ENCODE measurements around the gene CLIC5. TPM values are rescaled to one million over a fixed set of nuclear protein-coding genes. Genes with fewer than 3 reads are reported as not detected.

The CLIC5 gene
- polyA plus RNA-seq, 1 donor from 2014 or later, result 0.22 TPM

DNA sequence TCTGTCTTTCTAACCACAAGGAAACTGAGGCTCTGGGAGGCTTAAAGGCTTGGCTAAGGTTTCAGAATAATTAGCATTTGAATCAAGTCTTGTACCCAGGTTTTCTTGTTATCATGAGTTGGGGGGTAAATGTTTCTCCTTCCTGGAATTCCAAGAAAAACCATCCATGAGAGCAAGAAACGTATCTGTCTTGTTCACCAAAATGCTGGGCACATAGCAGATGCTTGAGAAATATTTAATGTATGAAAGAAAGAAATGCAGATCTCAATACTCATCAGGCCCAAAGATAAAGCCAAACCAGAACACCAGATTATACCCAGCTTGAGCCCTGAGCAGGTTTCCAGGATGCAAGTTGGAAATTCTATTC is 164.6 kb downstream of the CLIC5 start:
- Histone ChIP-seq H4K20me1 (ENCODE audit: insufficient read depth) (no peaks in the 10 kb centered on the region), H3F3A (ENCODE audit: insufficient read depth, low read length, poor library complexity, severe bottlenecking) (no peaks in the 10 kb centered on the region), H3K36me3 (ENCODE audit: insufficient read depth, low read length) (no peaks in the 10 kb centered on the region), H3K79me2 (replicated peaks; ENCODE audit: insufficient read depth, low read length) (no peaks in the 10 kb centered on the region), H2AFZ (ENCODE audit: low read depth, low read length) (no peak overlapping the region), H3K9me3 (ENCODE audit: low read length) (no peaks in the 10 kb centered on the region), H3K27ac (ENCODE audit: low read length) (no peak overlapping the region), H3K9me2 (ENCODE audit: insufficient read depth, low read length) (no peaks in the 10 kb centered on the region), H3K4me2 (ENCODE audit: low read length) (no peak overlapping the region), H3K9ac (ENCODE audit: low read length) (no peak overlapping the region), H3K27me3 (ENCODE audit: insufficient read depth, low read depth, low read length) (no peaks in the 10 kb centered on the region), H3K4me3 (ENCODE audit: low read length) (no peak overlapping the region)
- TF ChIP-seq SMC3 (conservative IDR thresholded peaks at IDR 0.05; ENCODE audit: poor library complexity) (no peak), POLR2AphosphoS5 (IDR thresholded peaks at IDR 0.05) (no peak), EP300 (conservative IDR thresholded peaks at IDR 0.05; ENCODE audit: poor library complexity, severe bottlenecking) (no peak), TAF1 (IDR thresholded peaks at IDR 0.05; ENCODE audit: low read depth) (no peak), RAD21 (conservative IDR thresholded peaks at IDR 0.05) (no peak), MXI1 (conservative IDR thresholded peaks at IDR 0.05; ENCODE audit: poor library complexity, severe bottlenecking) (no peak), EZH2 (IDR thresholded peaks at IDR 0.05; ENCODE audit: borderline replicate concordance, insufficient read depth, low read length, poor library complexity, severe bottlenecking) (no peak)
- TF ChIP-seq, protein P1, sequence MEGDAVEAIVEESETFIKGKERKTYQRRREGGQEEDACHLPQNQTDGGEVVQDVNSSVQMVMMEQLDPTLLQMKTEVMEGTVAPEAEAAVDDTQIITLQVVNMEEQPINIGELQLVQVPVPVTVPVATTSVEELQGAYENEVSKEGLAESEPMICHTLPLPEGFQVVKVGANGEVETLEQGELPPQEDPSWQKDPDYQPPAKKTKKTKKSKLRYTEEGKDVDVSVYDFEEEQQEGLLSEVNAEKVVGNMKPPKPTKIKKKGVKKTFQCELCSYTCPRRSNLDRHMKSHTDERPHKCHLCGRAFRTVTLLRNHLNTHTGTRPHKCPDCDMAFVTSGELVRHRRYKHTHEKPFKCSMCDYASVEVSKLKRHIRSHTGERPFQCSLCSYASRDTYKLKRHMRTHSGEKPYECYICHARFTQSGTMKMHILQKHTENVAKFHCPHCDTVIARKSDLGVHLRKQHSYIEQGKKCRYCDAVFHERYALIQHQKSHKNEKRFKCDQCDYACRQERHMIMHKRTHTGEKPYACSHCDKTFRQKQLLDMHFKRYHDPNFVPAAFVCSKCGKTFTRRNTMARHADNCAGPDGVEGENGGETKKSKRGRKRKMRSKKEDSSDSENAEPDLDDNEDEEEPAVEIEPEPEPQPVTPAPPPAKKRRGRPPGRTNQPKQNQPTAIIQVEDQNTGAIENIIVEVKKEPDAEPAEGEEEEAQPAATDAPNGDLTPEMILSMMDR (IDR thresholded peaks at IDR 0.05; ENCODE audit: poor library complexity, severe bottlenecking), result no peak
- TF ChIP-seq, protein P2, sequence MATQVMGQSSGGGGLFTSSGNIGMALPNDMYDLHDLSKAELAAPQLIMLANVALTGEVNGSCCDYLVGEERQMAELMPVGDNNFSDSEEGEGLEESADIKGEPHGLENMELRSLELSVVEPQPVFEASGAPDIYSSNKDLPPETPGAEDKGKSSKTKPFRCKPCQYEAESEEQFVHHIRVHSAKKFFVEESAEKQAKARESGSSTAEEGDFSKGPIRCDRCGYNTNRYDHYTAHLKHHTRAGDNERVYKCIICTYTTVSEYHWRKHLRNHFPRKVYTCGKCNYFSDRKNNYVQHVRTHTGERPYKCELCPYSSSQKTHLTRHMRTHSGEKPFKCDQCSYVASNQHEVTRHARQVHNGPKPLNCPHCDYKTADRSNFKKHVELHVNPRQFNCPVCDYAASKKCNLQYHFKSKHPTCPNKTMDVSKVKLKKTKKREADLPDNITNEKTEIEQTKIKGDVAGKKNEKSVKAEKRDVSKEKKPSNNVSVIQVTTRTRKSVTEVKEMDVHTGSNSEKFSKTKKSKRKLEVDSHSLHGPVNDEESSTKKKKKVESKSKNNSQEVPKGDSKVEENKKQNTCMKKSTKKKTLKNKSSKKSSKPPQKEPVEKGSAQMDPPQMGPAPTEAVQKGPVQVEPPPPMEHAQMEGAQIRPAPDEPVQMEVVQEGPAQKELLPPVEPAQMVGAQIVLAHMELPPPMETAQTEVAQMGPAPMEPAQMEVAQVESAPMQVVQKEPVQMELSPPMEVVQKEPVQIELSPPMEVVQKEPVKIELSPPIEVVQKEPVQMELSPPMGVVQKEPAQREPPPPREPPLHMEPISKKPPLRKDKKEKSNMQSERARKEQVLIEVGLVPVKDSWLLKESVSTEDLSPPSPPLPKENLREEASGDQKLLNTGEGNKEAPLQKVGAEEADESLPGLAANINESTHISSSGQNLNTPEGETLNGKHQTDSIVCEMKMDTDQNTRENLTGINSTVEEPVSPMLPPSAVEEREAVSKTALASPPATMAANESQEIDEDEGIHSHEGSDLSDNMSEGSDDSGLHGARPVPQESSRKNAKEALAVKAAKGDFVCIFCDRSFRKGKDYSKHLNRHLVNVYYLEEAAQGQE (IDR thresholded peaks at IDR 0.05; ENCODE audit: borderline replicate concordance), result no peak

DNA sequence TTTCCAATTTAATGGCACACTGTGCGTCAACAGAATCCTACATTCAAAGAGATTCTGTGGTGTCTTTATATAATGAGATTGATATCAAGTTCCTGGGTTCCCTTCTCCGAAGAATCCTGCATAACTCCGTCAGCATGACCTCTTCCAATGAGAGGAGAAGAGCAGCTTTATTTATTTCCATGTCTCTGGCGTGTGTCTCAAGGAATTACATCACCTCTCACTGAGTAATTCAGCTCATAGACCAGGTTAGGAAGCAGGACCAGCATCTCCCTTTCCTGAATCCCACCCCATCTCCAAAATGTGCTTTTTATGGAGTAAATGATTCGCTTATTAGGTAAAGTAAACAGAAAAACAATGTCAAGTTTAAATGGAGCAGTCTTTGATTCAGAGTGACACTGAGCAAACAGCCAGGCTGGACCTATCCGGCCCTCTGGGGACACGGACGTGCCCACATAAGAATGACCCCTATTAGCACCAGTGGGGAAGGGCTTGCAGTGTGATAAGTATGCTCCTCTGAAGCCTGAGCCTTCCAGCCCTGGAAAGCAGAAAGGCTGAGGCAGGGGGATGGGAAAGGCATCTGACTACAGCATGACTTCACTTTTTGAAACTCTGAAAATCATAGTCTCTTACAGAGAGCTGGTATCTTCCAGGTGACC is 165.2 kb downstream of the CLIC5 start:
- no peaks in the 10 kb centered on the region for H4K20me1 ChIP-seq (ENCODE audit: insufficient read depth)
- H3K9me3 ChIP-seq (ENCODE audit: low read length), result no peaks in the 10 kb centered on the region
- no peaks in the 10 kb centered on the region for H3F3A ChIP-seq (ENCODE audit: insufficient read depth, low read length, poor library complexity, severe bottlenecking)
- no peak overlapping the region for H3K4me3 ChIP-seq (ENCODE audit: low read length)
- H3K79me2 ChIP-seq (replicated peaks; ENCODE audit: insufficient read depth, low read length), result no peaks in the 10 kb centered on the region
- H3K4me2 ChIP-seq (ENCODE audit: low read length), result no peak overlapping the region
- no peaks in the 10 kb centered on the region for H3K27me3 ChIP-seq (ENCODE audit: insufficient read depth, low read depth, low read length)
- H3K9ac ChIP-seq (ENCODE audit: low read length), result no peak overlapping the region
- no peaks in the 10 kb centered on the region for H3K9me2 ChIP-seq (ENCODE audit: insufficient read depth, low read length)
- TF ChIP-seq SMC3 (conservative IDR thresholded peaks at IDR 0.05; ENCODE audit: poor library complexity), result no peak
- TF ChIP-seq POLR2AphosphoS5 (IDR thresholded peaks at IDR 0.05), result no peak
- TF ChIP-seq EP300 (conservative IDR thresholded peaks at IDR 0.05; ENCODE audit: poor library complexity, severe bottlenecking), result no peak
- TF ChIP-seq, protein P1 (IDR thresholded peaks at IDR 0.05; ENCODE audit: poor library complexity, severe bottlenecking), result no peak
- no peak for TF ChIP-seq RAD21 (conservative IDR thresholded peaks at IDR 0.05)
- TF ChIP-seq EZH2 (IDR thresholded peaks at IDR 0.05; ENCODE audit: borderline replicate concordance, insufficient read depth, low read length, poor library complexity, severe bottlenecking), result no peak
- no peak for TF ChIP-seq MXI1 (conservative IDR thresholded peaks at IDR 0.05; ENCODE audit: poor library complexity, severe bottlenecking)
- TF ChIP-seq TAF1 (IDR thresholded peaks at IDR 0.05; ENCODE audit: low read depth), result no peak
- TF ChIP-seq, protein P2 (IDR thresholded peaks at IDR 0.05; ENCODE audit: borderline replicate concordance), result no peak
- no peaks in the 10 kb centered on the region for H3K36me3 ChIP-seq (ENCODE audit: insufficient read depth, low read length)
- no peak overlapping the region for H2AFZ ChIP-seq (ENCODE audit: low read depth, low read length)
- no peak overlapping the region for H3K27ac ChIP-seq (ENCODE audit: low read length)
